GM20000 (cell line): ENCODE results near the gene CD3D.

Experiments used
- DNase-seq: peaks from one replicate; pipeline ENCODE4 v3.0.0; 2012; ENCODE audit warnings: low spot score
- TF ChIP-seq, protein P1 (sequence below): IDR thresholded peaks from 2 replicates; pipeline ENCODE4 v1.5.1; 2012; ENCODE audit warnings: mild to moderate bottlenecking, control low read depth; ENCODE audit errors: extremely low read depth, missing control alignments

The CD3D gene

GRCh38 chr11:118320515-118320914, 22.0 kb downstream of the CD3D start:
- DNase-seq = no peak
- TF ChIP-seq, protein P1, sequence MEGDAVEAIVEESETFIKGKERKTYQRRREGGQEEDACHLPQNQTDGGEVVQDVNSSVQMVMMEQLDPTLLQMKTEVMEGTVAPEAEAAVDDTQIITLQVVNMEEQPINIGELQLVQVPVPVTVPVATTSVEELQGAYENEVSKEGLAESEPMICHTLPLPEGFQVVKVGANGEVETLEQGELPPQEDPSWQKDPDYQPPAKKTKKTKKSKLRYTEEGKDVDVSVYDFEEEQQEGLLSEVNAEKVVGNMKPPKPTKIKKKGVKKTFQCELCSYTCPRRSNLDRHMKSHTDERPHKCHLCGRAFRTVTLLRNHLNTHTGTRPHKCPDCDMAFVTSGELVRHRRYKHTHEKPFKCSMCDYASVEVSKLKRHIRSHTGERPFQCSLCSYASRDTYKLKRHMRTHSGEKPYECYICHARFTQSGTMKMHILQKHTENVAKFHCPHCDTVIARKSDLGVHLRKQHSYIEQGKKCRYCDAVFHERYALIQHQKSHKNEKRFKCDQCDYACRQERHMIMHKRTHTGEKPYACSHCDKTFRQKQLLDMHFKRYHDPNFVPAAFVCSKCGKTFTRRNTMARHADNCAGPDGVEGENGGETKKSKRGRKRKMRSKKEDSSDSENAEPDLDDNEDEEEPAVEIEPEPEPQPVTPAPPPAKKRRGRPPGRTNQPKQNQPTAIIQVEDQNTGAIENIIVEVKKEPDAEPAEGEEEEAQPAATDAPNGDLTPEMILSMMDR = no peak

GRCh38 chr11:118319337-118319707, 23.2 kb downstream of the CD3D start:
- DNase-seq = no peak
- TF ChIP-seq, protein P1 = no peak

GRCh38 chr11:118318581-118319336, 23.7 kb downstream of the CD3D start:
- DNase-seq = no peak
- TF ChIP-seq, protein P1 = no peak

- TF ChIP-seq, protein P1 = no peak
- no peak for DNase-seq
Observed at GRCh38 chr11:118318124-118318523, 24.4 kb downstream of the CD3D start.

- no peak for DNase-seq
- TF ChIP-seq, protein P1 = no peak
Observed at GRCh38 chr11:118314988-118315411, 27.5 kb downstream of the CD3D start.

- TF ChIP-seq, protein P1 = no peak
- no peak for DNase-seq
Observed at GRCh38 chr11:118313242-118313641, 29.3 kb downstream of the CD3D start.

- no peak for DNase-seq
- TF ChIP-seq, protein P1 = no peak
Observed at GRCh38 chr11:118312328-118312727, 30.2 kb downstream of the CD3D start.
